Hepatocyte (in vitro differentiated cells): ENCODE data around the gene FLOT2. TPM values are rescaled to one million over a fixed set of nuclear protein-coding genes. Genes with fewer than 3 reads are reported as not detected.

Experiments
- DNase-seq: peaks from one replicate; pipeline ENCODE4 v3.0.0-alpha.2; 2016; ENCODE audit warnings: low spot score
- H2AFZ ChIP-seq: fragments of 200-600 bp; sonication (generic); 2 replicates; pipeline ENCODE4 v1.6.0; 2016; ENCODE audit warnings: antibody characterized with exemption, mild to moderate bottlenecking
- H3K27ac ChIP-seq: fragments of 200-600 bp; sonication (generic); 2 replicates; pipeline ENCODE4 v1.5.1; 2016; ENCODE audit warnings: mild to moderate bottlenecking
- H3K27me3 ChIP-seq: fragments of 200-600 bp; sonication (generic); 2 replicates; pipeline ENCODE4 v1.6.1; 2016
- H3K36me3 ChIP-seq: fragments of 200-600 bp; sonication (generic); replicated peaks from 2 replicates; pipeline ENCODE4 v1.5.1; 2016; ENCODE audit warnings: low read depth; ENCODE audit not compliant: insufficient read depth
- H3K4me1 ChIP-seq: fragments of 200-600 bp; sonication (generic); 2 replicates; pipeline ENCODE4 v1.5.1; 2016; ENCODE audit warnings: mild to moderate bottlenecking, moderate library complexity; ENCODE audit not compliant: insufficient read depth
- H3K4me2 ChIP-seq: fragments of 200-600 bp; sonication (generic); 2 replicates; pipeline ENCODE4 v1.6.0; 2016
- H3K4me3 ChIP-seq: fragments of 200-600 bp; sonication (generic); 2 replicates; pipeline ENCODE4 v1.5.1; 2016; ENCODE audit warnings: mild to moderate bottlenecking
- H3K79me2 ChIP-seq: fragments of 200-600 bp; sonication (generic); 2 replicates; pipeline ENCODE4 v1.6.0; 2017; ENCODE audit warnings: mild to moderate bottlenecking
- H3K9me2 ChIP-seq: fragments of 200-600 bp; sonication (generic); replicated peaks from 2 replicates; pipeline ENCODE4 v1.6.0; 2017; ENCODE audit warnings: mild to moderate bottlenecking; ENCODE audit not compliant: insufficient read depth
- H3K9me3 ChIP-seq: fragments of 200-600 bp; sonication (generic); 2 replicates; pipeline ENCODE4 v1.5.1; 2016; ENCODE audit warnings: low read depth, mild to moderate bottlenecking
- H4K20me1 ChIP-seq: fragments of 200-600 bp; sonication (generic); 2 replicates; pipeline ENCODE4 v1.6.0; 2016; ENCODE audit warnings: mild to moderate bottlenecking; ENCODE audit not compliant: insufficient read depth, poor library complexity, severe bottlenecking
- CTCF ChIP-seq: fragments of 200-600 bp; sonication (generic); IDR thresholded peaks from 2 replicates; pipeline ENCODE4 v1.5.1; 2016; ENCODE audit warnings: antibody characterized with exemption, mild to moderate bottlenecking; ENCODE audit not compliant: poor library complexity
- EZH2 ChIP-seq: fragments of 200-600 bp; sonication (generic); IDR thresholded peaks from 2 replicates; pipeline ENCODE4 v1.6.1; 2016; ENCODE audit warnings: antibody characterized with exemption, mild to moderate bottlenecking, borderline replicate concordance
- EZH2phosphoT487 ChIP-seq: fragments of 200-600 bp; sonication (generic); IDR thresholded peaks from one replicate; pipeline ENCODE4 v1.6.1; 2018; ENCODE audit warnings: antibody characterized with exemption, mild to moderate bottlenecking, low read depth, moderate library complexity; ENCODE audit not compliant: unreplicated experiment, severe bottlenecking
- WGBS: methylation state at CpG from one replicate; pipeline ENCODE4 v1.1.6; 2016; ENCODE audit warnings: low lambda C conversion rate; ENCODE audit errors: missing lambda C conversion rate; 5-methylcytosine and 5-hydroxymethylcytosine counted together
- polyA plus RNA-seq: library from polyadenylated mRNA; unstranded; fragments of >200 nt; fragmentation: Nextera tagmentation; extraction: Ambion mirVana; gene quantifications from 2 replicates; pipeline ENCODE4 v1.2.1, GENCODE V29; 2016
- total RNA-seq: library from RNA; depleted of rRNA; stranded (reverse); fragments of >200 nt; gene quantifications from 2 replicates; pipeline ENCODE4 v1.2.3, GENCODE V29; 2014

FLOT2 gene
- total and polyA plus RNA-seq, 2 experiments from 2014 or later, result 42.0 to 64.0 TPM

DNA sequence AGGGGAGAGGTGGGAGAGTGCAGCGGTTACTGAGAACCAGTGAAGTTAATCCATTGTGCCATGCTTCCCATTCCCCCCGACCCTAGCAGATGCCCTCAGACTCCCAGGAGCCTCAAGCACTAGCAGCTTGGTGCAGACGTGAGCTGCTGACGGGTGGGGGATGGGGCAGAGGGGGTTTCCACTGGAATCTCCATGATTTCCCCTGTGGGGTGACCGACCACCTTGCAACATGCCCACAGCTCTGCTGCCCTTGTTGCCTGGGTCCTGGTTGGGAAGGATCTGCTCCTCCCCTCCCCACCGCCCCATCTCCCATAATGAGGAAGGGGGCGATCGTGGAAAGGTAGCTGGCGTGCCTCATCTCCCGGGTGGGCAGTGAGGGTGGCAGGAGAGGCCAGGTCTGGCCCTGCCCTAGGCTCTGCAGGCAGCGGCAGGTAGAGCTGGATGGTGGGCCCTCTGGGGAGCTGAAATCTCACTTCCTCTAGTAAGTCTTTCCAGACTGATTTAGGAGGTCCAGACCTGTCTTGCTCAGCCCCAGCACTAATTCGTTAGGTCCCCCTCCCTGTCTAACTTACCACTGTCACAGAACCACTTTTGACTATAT lies 9.6 kb downstream of the FLOT2 start:
- Histone ChIP-seq H4K20me1 (no peaks in the 10 kb centered on the region), H2AFZ (no peak overlapping the region), H3K4me3 (no peak overlapping the region), H3K27me3 (no peaks in the 10 kb centered on the region), H3K79me2 (peaks cover 6% of the 10 kb centered on the region), H3K4me2 (no peak overlapping the region), H3K27ac (no peak overlapping the region), H3K9me2 (no peaks in the 10 kb centered on the region), H3K4me1 (no peaks in the 10 kb centered on the region), H3K36me3 (no peaks in the 10 kb centered on the region), H3K9me3 (no peaks in the 10 kb centered on the region)
- no peak for DNase-seq
- 95% methylated on average over 12 of the region's 12 CpGs for WGBS
- TF ChIP-seq EZH2 (no peak), EZH2phosphoT487 (no peak)

GRCh38 chr17:28885951-28886350 lies 11.6 kb downstream of the FLOT2 start:
- DNase-seq, result no peak
- H3K36me3 ChIP-seq, result no peaks in the 10 kb centered on the region
- 81% methylated on average over 9 of the region's 10 CpGs for WGBS

GRCh38 chr17:28885363-28885762 lies 12.2 kb downstream of the FLOT2 start:
- 89% methylated on average over 4 of the region's 4 CpGs for WGBS
- H3K9me2 ChIP-seq, result no peaks in the 10 kb centered on the region
- no peaks in the 10 kb centered on the region for H4K20me1 ChIP-seq
- no peaks in the 10 kb centered on the region for H3K36me3 ChIP-seq
- no peaks in the 10 kb centered on the region for H3K9me3 ChIP-seq
- no peaks in the 10 kb centered on the region for H3K27me3 ChIP-seq
- DNase-seq, result no peak
- H3K79me2 ChIP-seq, result no peaks in the 10 kb centered on the region
- TF ChIP-seq EZH2phosphoT487 (no peak), CTCF (no peak), EZH2 (no peak)
- H3K4me3 ChIP-seq, result no peak overlapping the region
- H2AFZ ChIP-seq, result no peak overlapping the region
- H3K4me1 ChIP-seq, result no peaks in the 10 kb centered on the region
- H3K4me2 ChIP-seq, result no peak overlapping the region
- no peak overlapping the region for H3K27ac ChIP-seq

More at GRCh38 chr17:28885951-28886350, 11.6 kb downstream of the FLOT2 start:
- Histone ChIP-seq H3K4me1 (no peaks in the 10 kb centered on the region), H3K79me2 (no peaks in the 10 kb centered on the region), H3K4me3 (no peak overlapping the region), H3K4me2 (no peak overlapping the region), H2AFZ (no peak overlapping the region), H3K9me3 (no peaks in the 10 kb centered on the region), H3K27ac (no peak overlapping the region), H3K9me2 (no peaks in the 10 kb centered on the region), H3K27me3 (no peaks in the 10 kb centered on the region), H4K20me1 (no peaks in the 10 kb centered on the region)
- TF ChIP-seq EZH2, result no peak
- TF ChIP-seq CTCF, result no peak
- no peak for TF ChIP-seq EZH2phosphoT487

- H2AFZ ChIP-seq, result no peak overlapping the region
- no peaks in the 10 kb centered on the region for H3K4me1 ChIP-seq
- H3K4me3 ChIP-seq, result no peak overlapping the region
- no peaks in the 10 kb centered on the region for H3K36me3 ChIP-seq
- no peaks in the 10 kb centered on the region for H3K79me2 ChIP-seq
- H3K4me2 ChIP-seq, result no peak overlapping the region
- TF ChIP-seq EZH2 (no peak), CTCF (no peak), EZH2phosphoT487 (no peak)
- 94% methylated on average over 27 of the region's 27 CpGs for WGBS
- H3K27me3 ChIP-seq, result no peaks in the 10 kb centered on the region
- H3K27ac ChIP-seq, result no peak overlapping the region
- no peak for DNase-seq
- no peaks in the 10 kb centered on the region for H4K20me1 ChIP-seq
- no peaks in the 10 kb centered on the region for H3K9me2 ChIP-seq
- H3K9me3 ChIP-seq, result no peaks in the 10 kb centered on the region
Measured at GRCh38 chr17:28883967-28884702, 13.4 kb downstream of the FLOT2 start.
